HG03066 (cell line): ENCODE measurements around the gene PPP1R10.
"Not testable (repeated sequence)": the region's sequence is repeated elsewhere in the genome, so short reads cannot be mapped to it uniquely, and the experiment has no call there.

Experiments
- ATAC-seq: cut with Tn5 transposase; IDR thresholded peaks from one replicate; pipeline ENCODE4 v1.9.1; 2021; ENCODE audit warnings: low read depth; ENCODE audit not compliant: unreplicated experiment

The PPP1R10 gene

GRCh38 chr6:30616811-30617564 lies at the start of gene PPP1R10:
Gene PPP1R10 (minus strand): TSS chr6:30617243. CDS start chr6:30609944, 7,299 bp downstream.
- ATAC-seq, result peak; percentile 73

GRCh38 chr6:30666300-30666699 lies 49.3 kb upstream of the PPP1R10 start:
- not testable (repeated sequence) for ATAC-seq

DNA sequence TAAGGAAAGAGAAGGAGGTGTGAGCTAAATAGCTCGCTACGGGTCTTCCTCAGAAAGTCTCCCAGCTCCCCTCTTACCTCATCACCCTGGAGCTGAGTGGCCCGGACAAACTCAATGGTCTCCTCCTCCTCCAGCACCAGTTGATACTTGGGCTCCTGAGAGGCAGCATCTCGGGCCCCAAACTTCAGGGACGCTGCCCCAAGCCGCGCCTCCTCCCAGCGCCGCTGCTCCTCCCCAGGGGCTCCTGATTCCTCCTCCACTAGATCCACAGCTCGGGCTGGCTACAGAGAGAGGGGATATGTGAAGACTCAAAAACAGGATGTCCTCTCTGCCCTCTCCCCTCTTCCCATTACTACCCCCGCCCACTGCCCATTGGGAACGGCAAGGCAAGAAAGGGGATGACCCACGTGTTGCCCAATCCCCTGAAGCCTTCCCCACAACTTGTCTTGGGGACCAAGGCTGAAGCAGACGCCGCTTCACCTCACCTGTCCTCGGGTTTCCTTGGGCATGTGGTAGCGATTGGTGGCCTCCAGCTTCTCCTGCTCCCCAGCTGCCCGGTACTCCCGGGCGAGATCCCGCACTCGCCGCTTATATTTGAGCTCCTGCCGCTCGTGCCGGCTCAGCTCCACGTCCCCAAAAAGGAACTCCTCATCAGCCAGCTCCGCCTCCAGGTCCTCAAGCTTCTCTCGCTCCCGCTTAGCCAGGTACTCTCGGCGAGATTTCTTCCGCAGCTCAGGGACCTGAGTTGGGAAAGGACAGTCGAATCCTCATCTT lies 48.1 kb upstream of the PPP1R10 start:
- no peak for ATAC-seq

DNA sequence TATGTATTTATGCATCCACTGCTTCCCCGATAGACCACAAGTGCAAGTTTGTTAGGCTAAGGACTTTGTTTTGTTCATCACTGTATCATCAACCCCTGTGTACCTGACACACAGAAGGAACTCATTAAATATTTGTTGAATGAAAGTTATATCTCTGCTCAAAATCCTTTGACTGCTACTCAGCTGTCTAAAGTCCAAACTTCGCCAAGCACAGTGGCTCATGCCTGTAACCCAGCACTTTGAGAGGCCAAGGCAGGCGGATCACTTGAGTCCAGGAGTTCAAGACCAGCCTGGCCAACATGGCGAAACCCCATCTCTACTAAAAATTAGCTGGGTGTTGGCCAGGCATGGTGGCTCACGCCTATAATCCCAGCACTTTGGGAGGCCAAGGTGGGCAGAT lies 40.9 kb upstream of the PPP1R10 start:
- not testable (repeated sequence) for ATAC-seq

DNA sequence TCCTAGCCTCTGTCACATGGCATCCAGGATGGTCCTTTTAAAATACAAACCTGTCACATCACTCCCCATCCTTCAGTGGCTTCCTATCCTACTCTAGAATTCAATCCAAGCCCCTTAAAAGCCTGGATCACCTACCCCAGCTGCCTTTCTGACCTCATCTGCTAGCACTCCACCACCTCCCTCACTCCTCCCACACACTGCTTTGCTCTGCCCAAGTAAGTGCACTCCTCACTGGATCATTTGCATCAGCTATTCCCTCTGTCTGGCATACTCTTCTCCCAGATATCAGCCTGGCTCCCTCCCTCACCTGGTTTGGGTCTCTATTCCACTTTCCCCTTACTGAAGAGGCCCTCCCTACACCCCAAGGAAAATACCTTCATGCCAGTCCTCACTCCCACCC lies 40.4 kb upstream of the PPP1R10 start:
- ATAC-seq, result no peak

DNA sequence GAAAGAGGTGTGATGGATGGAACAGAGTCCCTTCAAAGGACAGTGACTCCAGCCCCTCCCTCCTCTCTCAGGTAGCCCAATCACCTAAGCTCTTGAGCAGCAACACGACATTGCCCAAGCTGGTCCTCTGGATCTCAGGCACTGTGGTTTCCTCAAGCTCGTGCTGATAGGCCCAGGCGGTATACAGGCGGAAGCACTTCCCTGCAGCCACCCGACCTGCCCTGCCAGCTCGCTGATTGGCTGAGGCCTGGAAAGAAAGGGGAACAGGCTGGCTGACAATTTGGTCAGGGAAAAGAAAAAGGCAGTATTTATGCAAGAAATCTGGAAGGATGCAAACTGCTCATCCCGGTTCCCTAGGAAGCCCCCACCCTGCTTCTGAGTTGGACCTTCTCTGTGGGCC lies 39.5 kb upstream of the PPP1R10 start:
- ATAC-seq, result no peak

DNA sequence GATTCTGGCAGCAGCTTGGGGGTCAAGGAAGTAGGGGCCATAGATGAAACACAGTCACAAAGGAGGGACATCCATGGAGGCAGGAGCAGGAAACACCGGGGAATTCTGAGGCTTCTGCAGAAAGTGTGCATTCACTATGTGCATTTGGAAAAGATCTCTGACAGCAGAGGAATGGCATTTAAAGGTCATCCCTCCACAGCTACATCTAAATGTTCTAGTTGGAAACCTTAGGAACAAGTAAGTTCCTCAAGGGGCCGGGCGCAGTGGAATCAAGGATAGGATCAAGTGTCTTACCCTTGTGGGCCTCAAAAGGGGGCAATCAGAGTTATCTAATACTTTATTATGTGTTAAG lies 38.7 kb upstream of the PPP1R10 start:
- ATAC-seq, result no peak

GRCh38 chr6:30654798-30655742 lies 38.0 kb upstream of the PPP1R10 start:
- ATAC-seq, result no peak

DNA sequence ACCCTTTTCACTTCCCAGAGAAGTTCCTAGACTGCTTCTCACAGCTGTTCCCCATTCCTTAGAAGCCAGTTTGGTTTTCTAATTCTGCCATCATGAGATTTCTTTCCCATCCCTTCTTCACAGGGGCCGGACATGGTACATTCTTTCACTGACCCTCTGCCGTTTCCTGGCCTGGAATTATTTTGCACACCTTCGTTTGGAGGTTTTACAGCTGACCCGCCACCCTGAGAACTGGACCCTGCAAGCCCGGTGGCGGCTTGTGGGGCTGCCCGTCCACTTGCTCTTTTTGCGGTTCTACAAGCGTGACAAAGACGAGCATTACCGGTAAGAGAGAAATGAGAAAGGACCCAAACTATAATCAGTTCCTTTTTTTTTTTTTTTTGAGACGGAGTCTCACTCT lies 34.1 kb upstream of the PPP1R10 start:
- no peak for ATAC-seq

GRCh38 chr6:30647242-30648116 lies 30.4 kb upstream of the PPP1R10 start:
- ATAC-seq, result peak; percentile 49

DNA sequence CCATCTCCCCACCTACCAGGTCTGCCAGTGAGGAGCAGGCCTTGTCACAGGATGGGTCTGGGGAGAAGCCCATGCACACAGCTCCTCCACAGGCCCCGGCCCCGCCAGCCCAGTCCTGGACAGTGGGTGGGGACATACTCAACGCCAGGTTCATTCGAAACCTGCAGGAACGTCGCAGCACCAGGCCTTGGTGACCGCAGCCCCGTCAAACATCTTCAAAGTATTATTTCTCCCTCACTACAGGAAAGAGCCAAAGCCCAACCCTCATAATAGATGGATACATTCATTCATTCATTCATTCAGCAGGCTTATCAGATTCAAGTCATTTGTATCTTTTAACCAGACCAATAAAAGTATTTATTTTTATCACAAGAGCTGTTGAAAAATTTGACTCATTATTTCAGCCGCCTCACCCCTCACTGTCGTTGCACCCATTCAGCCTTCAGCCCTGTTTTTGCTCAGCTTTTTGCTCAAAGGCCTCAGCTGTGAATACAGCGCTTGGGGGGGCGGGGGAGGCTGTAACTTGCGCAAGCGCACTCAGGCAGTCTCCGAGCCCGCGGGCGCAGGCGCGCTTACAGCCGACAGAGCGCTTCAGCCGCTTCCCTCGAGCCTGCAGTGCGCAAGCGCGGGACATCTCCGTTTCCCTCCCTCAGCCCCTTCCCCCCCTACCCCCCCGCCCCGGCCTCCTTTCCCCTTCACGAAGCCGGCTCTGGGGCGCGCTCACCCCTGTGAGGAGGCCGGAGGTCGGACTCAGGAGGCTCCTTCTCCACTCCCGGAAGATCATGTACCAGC lies 29.6 kb upstream of the PPP1R10 start, which contains the start of gene C6orf136:
Gene C6orf136, plus strand, starts transcription at position 684 of the 792 bp plus-strand sequence. Its CDS starts 99 bp downstream, at position 783.
- ATAC-seq, result peak; percentile 66

GRCh38 chr6:30645989-30646388 lies 28.9 kb upstream of the PPP1R10 start:
- no peak for ATAC-seq

- no peak for ATAC-seq
Measured at GRCh38 chr6:30644769-30645168, 27.7 kb upstream of the PPP1R10 start.

DNA sequence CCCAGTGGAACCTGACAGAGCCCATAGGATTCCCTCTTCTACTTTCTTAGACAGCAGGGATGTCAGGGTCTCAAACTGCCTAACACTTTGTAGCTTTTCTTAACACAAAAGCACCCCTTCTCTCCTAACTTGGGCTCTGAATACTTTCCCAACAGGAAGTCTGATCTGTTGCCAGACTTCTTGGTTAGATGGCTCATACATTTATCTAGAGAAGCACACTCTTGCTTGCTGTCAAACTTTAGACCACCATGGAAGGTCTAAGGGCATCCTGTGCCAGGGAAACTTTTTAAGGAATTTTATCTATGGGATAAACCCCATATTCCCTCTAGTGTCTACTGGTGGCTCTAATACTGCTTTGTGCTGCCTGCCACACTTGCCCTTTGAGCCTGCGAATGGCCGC lies 26.6 kb upstream of the PPP1R10 start:
- no peak for ATAC-seq

- no peak for ATAC-seq
Measured at GRCh38 chr6:30641048-30641447, 24.0 kb upstream of the PPP1R10 start.

DNA sequence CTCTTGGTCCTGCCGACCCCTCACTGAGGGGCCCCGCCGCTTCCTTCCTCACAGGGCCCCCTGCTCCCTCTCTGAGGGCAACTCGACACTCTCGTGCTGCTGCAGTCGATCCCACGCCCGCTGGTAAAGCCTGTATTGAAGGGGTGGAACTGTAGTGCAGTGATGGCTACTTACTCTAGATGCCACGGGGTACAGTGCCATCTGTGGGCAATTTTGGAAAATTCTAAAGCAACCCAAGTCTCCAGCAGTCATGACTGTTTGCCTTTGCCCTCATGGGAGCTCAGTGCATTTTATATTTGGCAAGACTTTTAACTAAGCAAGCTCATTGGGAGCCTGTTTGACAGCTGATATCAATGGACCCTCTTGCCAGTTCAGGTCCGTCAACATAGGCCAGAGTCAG lies 23.4 kb upstream of the PPP1R10 start:
- ATAC-seq, result no peak

GRCh38 chr6:30635834-30636233 lies 18.8 kb upstream of the PPP1R10 start:
- no peak for ATAC-seq

DNA sequence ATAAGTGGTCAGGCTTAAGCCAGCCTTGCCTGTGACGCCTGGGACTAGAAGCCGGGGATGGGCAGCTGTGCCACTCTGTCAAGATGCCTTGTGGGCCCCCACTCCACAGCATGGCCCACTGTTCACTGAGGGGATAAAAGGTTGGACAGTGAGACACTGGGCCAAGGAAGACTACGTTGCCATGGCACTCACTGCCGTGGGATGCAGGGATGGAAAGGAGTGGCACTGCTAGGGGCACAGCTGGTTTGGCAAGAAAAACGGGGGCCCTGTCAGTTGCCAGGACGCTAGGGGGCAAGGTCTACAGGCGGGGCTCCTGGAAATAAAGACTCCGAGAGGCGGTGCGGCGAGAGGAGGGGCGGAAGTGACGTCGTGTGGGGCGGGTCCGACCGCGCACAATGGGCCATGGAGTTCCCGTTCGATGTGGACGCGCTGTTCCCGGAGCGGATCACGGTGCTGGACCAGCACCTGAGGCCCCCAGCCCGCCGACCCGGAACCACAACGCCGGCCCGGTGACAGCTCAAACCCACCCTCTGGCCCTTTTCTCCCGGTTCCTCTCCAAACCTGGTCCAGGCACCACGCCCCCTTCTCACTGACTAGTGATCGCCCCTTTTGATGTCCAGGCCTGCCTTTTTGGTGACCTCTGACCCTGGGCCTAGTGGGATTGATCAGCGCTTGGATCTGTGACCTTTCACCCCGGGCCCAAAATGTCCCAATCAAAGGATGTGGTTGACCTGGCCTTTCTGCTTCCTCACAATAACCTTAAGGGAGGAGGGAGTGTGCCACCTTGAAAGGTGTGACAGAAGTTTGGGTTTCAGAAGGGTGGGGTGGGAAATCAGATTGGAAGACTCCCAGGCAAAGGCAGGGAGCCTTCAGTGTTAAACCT lies 9.7 kb upstream of the PPP1R10 start, which contains the start of gene ATAT1:
Gene ATAT1, plus strand, starts transcription at position 391 of the 883 bp plus-strand sequence.
- ATAC-seq, result peak; percentile 94
